Activated CD4-positive, alpha-beta memory T cell treated with anti-CD3 and anti-CD28 coated beads, Interleukin-2, amount 10 ng/mL, durations not matched to agents 7 days and 5 days (primary cell): ENCODE data around the gene P2RX5. TPM values are rescaled to one million over a fixed set of nuclear protein-coding genes. Genes with fewer than 3 reads are reported as not detected.
"Not testable (repeated sequence)": the region's sequence is repeated elsewhere in the genome, so short reads cannot be mapped to it uniquely, and the experiment has no call there.

Experiments used
- CTCF ChIA-PET: fragments of 350-600 bp; sonication (Branson Sonifier 250); formaldehyde crosslinking; loops from one replicate; lab custom pipeline; 2021; ENCODE audit warnings: antibody characterized with exemption, inconsistent platforms; lab: Charles Lee
- POLR2A ChIA-PET: fragments of 350-600 bp; sonication (Branson Sonifier 250); formaldehyde crosslinking; loops from one replicate; lab custom pipeline; 2021; ENCODE audit warnings: antibody characterized with exemption; lab: Charles Lee
- DNase-seq: peaks from one replicate; pipeline ENCODE4 v3.0.0-alpha.2; 2020
- H3K27ac Mint-ChIP-seq: one replicate; pipeline ENCODE4 v1.8.0; 2021; ENCODE audit warnings: mild to moderate bottlenecking, mixed read lengths
- H3K27me3 Mint-ChIP-seq: one replicate; pipeline ENCODE4 v1.8.0; 2021; ENCODE audit warnings: mixed read lengths
- H3K36me3 Mint-ChIP-seq: one replicate; pipeline ENCODE4 v1.8.0; 2021; ENCODE audit warnings: low read depth, mixed read lengths
- H3K4me1 Mint-ChIP-seq: one replicate; pipeline ENCODE4 v1.8.0; 2021; ENCODE audit warnings: mixed read lengths
- H3K4me3 Mint-ChIP-seq: one replicate; pipeline ENCODE4 v1.8.0; 2021; ENCODE audit warnings: mild to moderate bottlenecking, mixed read lengths
- H3K9me3 Mint-ChIP-seq: one replicate; pipeline ENCODE4 v1.8.0; 2021; ENCODE audit warnings: mixed read lengths
- total RNA-seq, 2 experiments: library from RNA; stranded (reverse); gene quantifications; one replicate each; pipeline ENCODE4 v1.2.3, GENCODE V29; 2021

P2RX5 gene
- total RNA-seq: 10 to 100 TPM; 30.8 to 31.1 TPM

GRCh38 chr17:3695723-3696411 is at the start of gene P2RX5:
Gene P2RX5, minus strand, starts transcription at chr17:3696155. Its CDS starts 150 bp downstream, at chr17:3696005.
- Mint-ChIP-seq H3K27ac (peak within 1 kb of the TSS; percentile 79), H3K4me1 (peaks cover 34% of the 10 kb centered on the region), H3K36me3 (peaks cover 11% of the 10 kb centered on the region), H3K27me3 (no peaks in the 10 kb centered on the region), H3K9me3 (no peaks in the 10 kb centered on the region), H3K4me3 (peak within 1 kb of the TSS; percentile 85)
- DNase-seq: peak; percentile 61
- ChIA-PET CTCF (interaction anchor here (0.5 to 2.4 kb wide), 9 partner anchors 13 to 132 kb away, joined by 3 to 12 read pairs (median 5); partner anchors contain the start of genes HASPIN and SHPK), POLR2A (interaction anchor here (0.7 to 5.8 kb wide), 10 partner anchors 10 to 54 kb away, joined by 3 to 74 read pairs (median 5); partner anchors contain the start of genes EMC6, HASPIN and TAX1BP3)

- no peak for DNase-seq
- peaks cover 4% of the 10 kb centered on the region for H3K27me3 Mint-ChIP-seq
- ChIA-PET POLR2A (no interaction called here), CTCF (no interaction called here)
- no peak overlapping the region for H3K4me3 Mint-ChIP-seq
- H3K9me3 Mint-ChIP-seq: no peaks in the 10 kb centered on the region
- H3K27ac Mint-ChIP-seq: no peak overlapping the region
- H3K4me1 Mint-ChIP-seq: peaks cover 26% of the 10 kb centered on the region
- no peaks in the 10 kb centered on the region for H3K36me3 Mint-ChIP-seq
Observed at GRCh38 chr17:3745071-3745470, 49.1 kb upstream of the P2RX5 start.

DNA sequence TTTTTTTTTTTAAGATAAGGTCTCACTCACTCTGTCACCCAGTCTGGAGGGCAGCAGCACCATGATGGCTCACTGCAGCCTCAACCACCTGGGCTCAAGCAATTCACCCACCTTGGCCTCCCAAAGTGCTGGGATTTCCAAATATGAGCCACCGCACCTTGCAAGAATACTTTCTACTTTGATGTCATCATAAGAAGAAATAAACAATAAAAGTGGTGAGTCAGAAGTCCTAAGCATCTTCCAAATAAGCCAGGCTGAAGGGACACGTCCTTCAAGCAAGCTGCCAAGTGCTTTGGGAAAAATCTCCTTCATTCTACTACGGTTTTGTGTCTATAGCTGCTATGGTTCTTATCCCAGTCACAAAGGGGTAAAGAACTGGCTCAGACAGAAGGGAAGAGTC is 48.1 kb upstream of the P2RX5 start:
- CTCF ChIA-PET: no interaction called here
- peaks cover 4% of the 10 kb centered on the region for H3K27me3 Mint-ChIP-seq
- peaks cover 32% of the 10 kb centered on the region for H3K4me1 Mint-ChIP-seq
- H3K36me3 Mint-ChIP-seq: no peaks in the 10 kb centered on the region
- H3K9me3 Mint-ChIP-seq: no peaks in the 10 kb centered on the region
- no peak overlapping the region for H3K27ac Mint-ChIP-seq
- POLR2A ChIA-PET: no interaction called here
- DNase-seq: no peak
- no peak overlapping the region for H3K4me3 Mint-ChIP-seq

GRCh38 chr17:3740611-3741073 is 44.7 kb upstream of the P2RX5 start:
- CTCF ChIA-PET: interaction anchor here (0.8 to 10.8 kb wide), 9 partner anchors 11 to 105 kb away, joined by 3 to 206 read pairs (median 4); partner anchors contain the start of genes HASPIN and NCBP3
- peaks cover 3% of the 10 kb centered on the region for H3K27me3 Mint-ChIP-seq

GRCh38 chr17:3739422-3740124 is 43.6 kb upstream of the P2RX5 start:
- Mint-ChIP-seq H3K4me1 (peaks cover 42% of the 10 kb centered on the region), H3K27me3 (peaks cover 2% of the 10 kb centered on the region), H3K4me3 (no peak overlapping the region), H3K9me3 (no peaks in the 10 kb centered on the region), H3K27ac (peak overlapping the region; percentile 26), H3K36me3 (no peaks in the 10 kb centered on the region)
- no peak for DNase-seq
- ChIA-PET CTCF (interaction anchor here (1.0 to 10.8 kb wide), 14 partner anchors 10 to 335 kb away, joined by 3 to 206 read pairs (median 10); partner anchors contain the start of genes HASPIN and NCBP3), POLR2A (interaction anchor here (1.1 to 4.6 kb wide), 5 partner anchors 12 to 105 kb away, joined by 4 to 40 read pairs (median 12); partner anchors contain the start of gene NCBP3)

More at GRCh38 chr17:3740611-3741073, 44.7 kb upstream of the P2RX5 start:
- no peak overlapping the region for H3K4me3 Mint-ChIP-seq
- H3K36me3 Mint-ChIP-seq: no peaks in the 10 kb centered on the region
- no peaks in the 10 kb centered on the region for H3K9me3 Mint-ChIP-seq
- peak; percentile 42 for DNase-seq
- peaks cover 42% of the 10 kb centered on the region for H3K4me1 Mint-ChIP-seq
- peak overlapping the region; percentile 78 for H3K27ac Mint-ChIP-seq
- POLR2A ChIA-PET: interaction anchor here (0.9 to 4.6 kb wide), 7 partner anchors 11 to 105 kb away, joined by 3 to 40 read pairs (median 6); partner anchors contain the start of gene HASPIN

DNA sequence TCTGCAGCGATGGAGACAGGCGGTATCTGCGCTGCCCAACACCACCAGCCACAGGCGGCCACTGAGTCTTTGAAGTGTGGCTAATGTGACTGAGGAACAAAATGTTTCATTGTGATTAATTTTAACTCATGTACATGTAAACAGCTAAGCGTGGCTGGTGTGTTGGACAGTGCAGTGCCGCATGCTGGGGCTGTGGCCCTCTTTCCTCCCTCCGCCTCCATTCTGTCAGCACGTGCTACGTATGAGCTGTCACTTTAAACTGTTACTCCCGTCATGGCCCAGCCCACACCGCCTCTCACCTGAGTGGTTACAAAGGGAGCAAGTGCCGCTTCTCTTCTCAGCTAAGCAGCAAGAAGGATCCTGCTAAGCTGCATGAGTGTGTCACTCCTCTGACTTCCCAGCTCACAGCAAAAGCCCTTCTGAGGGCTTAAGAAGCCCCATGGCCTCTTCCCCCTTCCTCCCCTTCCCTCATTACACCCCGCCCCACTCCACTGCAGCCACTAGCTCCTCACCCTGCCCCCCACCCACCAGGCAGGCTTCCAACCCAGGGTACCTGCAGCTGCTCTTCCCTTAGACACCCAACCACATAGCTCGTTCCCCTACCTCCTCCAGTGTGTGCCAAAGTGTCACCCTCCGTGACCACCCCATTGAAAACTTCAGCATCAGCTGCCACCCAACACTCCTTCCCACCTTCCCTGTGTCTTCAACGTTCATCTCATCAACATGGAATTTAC is 42.8 kb upstream of the P2RX5 start:
- peaks cover 2% of the 10 kb centered on the region for H3K27me3 Mint-ChIP-seq
- ChIA-PET POLR2A (interaction anchor here (1.0 to 4.6 kb wide), 8 partner anchors 13 to 106 kb away, joined by 3 to 40 read pairs (median 13); partner anchors contain the start of genes HASPIN and NCBP3), CTCF (interaction anchor here (0.7 to 10.8 kb wide), 32 partner anchors 8 to 336 kb away, joined by 3 to 206 read pairs (median 6); partner anchors contain the start of genes HASPIN and NCBP3)
- H3K27ac Mint-ChIP-seq: peak overlapping the region; percentile 7
- no peaks in the 10 kb centered on the region for H3K36me3 Mint-ChIP-seq
- no peak overlapping the region for H3K4me3 Mint-ChIP-seq
- peaks cover 42% of the 10 kb centered on the region for H3K4me1 Mint-ChIP-seq
- H3K9me3 Mint-ChIP-seq: no peaks in the 10 kb centered on the region
- DNase-seq: peak; percentile 67

GRCh38 chr17:3735515-3735914 is 39.6 kb upstream of the P2RX5 start:
- Mint-ChIP-seq H3K27ac (no peak overlapping the region), H3K9me3 (no peaks in the 10 kb centered on the region), H3K4me3 (no peak overlapping the region), H3K36me3 (peaks cover 5% of the 10 kb centered on the region), H3K4me1 (peaks cover 32% of the 10 kb centered on the region), H3K27me3 (peaks cover 2% of the 10 kb centered on the region)
- POLR2A ChIA-PET: interaction anchor here (4.1 kb wide), 1 partner anchor 12 kb away, joined by 20 read pairs; the partner anchor contains the start of gene HASPIN
- no peak for DNase-seq
- CTCF ChIA-PET: interaction anchor here (1.0 to 10.8 kb wide), 6 partner anchors 12 to 110 kb away, joined by 3 to 206 read pairs (median 16); partner anchors contain the start of genes HASPIN and NCBP3

DNA sequence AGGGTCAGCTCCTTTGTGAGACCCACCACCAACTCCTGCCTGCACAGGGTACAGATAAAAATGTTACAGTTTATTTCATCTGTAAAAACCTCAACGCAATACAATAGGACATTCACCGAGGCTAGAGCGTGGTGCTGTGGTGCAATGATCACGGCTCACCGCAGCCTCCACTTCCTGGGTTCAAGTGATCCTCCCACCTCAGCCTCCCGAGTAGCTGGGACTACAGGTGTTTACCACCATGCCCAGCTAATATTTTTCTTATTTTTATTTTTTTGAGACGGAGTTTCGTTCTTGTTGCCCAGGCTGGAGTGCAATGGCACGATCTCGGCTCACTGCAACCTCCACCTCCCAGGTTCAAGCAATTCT is 38.9 kb upstream of the P2RX5 start:
- H3K27ac Mint-ChIP-seq, H3K4me3 Mint-ChIP-seq, H3K27me3 Mint-ChIP-seq, POLR2A ChIA-PET, H3K9me3 Mint-ChIP-seq, DNase-seq, H3K36me3 Mint-ChIP-seq: not testable (repeated sequence)
- peaks cover 27% of the 10 kb centered on the region for H3K4me1 Mint-ChIP-seq
- CTCF ChIA-PET: interaction anchor here (1.0 to 10.8 kb wide), 5 partner anchors 11 to 111 kb away, joined by 3 to 206 read pairs (median 6); partner anchors contain the start of genes HASPIN and NCBP3

DNA sequence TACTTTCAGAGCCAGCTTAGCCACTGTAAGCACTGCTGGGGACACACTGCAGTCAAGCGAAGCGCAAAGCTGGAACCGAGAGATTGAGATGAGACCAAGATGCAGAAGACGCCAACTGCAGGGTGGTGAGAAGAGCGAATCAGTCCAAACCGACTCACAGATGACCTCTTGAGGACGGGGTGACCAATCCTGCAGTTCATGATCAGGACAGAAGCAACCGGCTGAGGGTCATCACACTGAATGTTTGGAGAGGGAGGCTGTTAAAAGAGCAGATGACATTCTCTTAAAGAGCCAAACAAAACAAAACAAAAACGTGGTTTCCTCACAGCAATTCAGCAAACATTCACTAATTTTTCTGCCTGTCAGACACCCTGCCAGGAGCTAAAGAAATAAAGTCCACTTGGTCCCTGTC is 36.3 kb upstream of the P2RX5 start:
- peaks cover 2% of the 10 kb centered on the region for H3K27me3 Mint-ChIP-seq
- no peaks in the 10 kb centered on the region for H3K9me3 Mint-ChIP-seq
- H3K4me3 Mint-ChIP-seq: no peak overlapping the region
- ChIA-PET CTCF (interaction anchor here (1.2 to 10.8 kb wide), 4 partner anchors 9 to 114 kb away, joined by 4 to 206 read pairs (median 74); partner anchors contain the start of genes HASPIN and NCBP3), POLR2A (interaction anchor here (1.5 kb wide), 1 partner anchor 9 kb away, joined by 4 read pairs; the partner anchor contains the start of gene HASPIN)
- no peak for DNase-seq
- H3K36me3 Mint-ChIP-seq: peaks cover 18% of the 10 kb centered on the region
- peaks cover 11% of the 10 kb centered on the region for H3K4me1 Mint-ChIP-seq
- H3K27ac Mint-ChIP-seq: no peak overlapping the region

- Mint-ChIP-seq H3K27me3 (no peaks in the 10 kb centered on the region), H3K4me3 (no peak overlapping the region), H3K4me1 (peaks cover 18% of the 10 kb centered on the region), H3K36me3 (peaks cover 26% of the 10 kb centered on the region), H3K9me3 (no peaks in the 10 kb centered on the region), H3K27ac (no peak overlapping the region)
- no peak for DNase-seq
- ChIA-PET CTCF (interaction anchor here (10.8 kb wide), 1 partner anchor 115 kb away, joined by 139 read pairs; the partner anchor contains the start of gene NCBP3), POLR2A (no interaction called here)
Observed at GRCh38 chr17:3730881-3731429, 35.0 kb upstream of the P2RX5 start.

DNA sequence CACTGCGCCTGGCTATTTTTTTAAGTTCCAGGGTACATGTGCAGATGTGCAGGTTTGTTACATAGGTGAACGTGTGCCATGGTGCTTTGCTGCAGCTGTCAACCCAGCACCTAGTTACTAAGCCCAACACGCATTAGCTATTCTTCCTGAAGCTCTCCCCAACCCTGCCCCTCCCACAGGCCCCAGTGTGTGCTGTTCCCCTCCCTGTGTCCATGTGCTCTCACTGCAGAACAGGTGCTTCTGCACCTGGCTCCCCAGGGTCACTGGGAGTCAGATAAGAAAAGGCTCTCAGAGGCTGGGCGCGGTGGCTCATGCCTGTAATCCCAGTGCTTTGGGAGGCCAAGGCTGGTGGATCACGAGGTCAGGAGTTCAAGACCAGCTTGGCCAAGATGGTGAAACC is 33.9 kb upstream of the P2RX5 start:
- H3K9me3 Mint-ChIP-seq: no peaks in the 10 kb centered on the region
- CTCF ChIA-PET: interaction anchor here (3.0 kb wide), 1 partner anchor 8 kb away, joined by 21 read pairs; no protein-coding TSS in a partner anchor
- no peak for DNase-seq
- H3K4me3 Mint-ChIP-seq: no peak overlapping the region
- POLR2A ChIA-PET: interaction anchor here (1.3 kb wide), 1 partner anchor 19 kb away, joined by 3 read pairs; no protein-coding TSS in a partner anchor
- no peak overlapping the region for H3K27ac Mint-ChIP-seq
- H3K4me1 Mint-ChIP-seq: peaks cover 28% of the 10 kb centered on the region
- H3K27me3 Mint-ChIP-seq: no peaks in the 10 kb centered on the region
- H3K36me3 Mint-ChIP-seq: peaks cover 37% of the 10 kb centered on the region
